ENCODE measurements around the gene PRKAR2A. TPM values are rescaled to one million over a fixed set of nuclear protein-coding genes. Genes with fewer than 3 reads are reported as not detected.

Gene PRKAR2A
- polyA plus RNA-seq, 1 of the 3 experiments (the other 2 are of a cell fraction) = 5.2 TPM

GRCh38 chr3:48759071-48759470 lies 88.6 kb downstream of the PRKAR2A start (continued):
- TF ChIP-seq, protein P1, sequence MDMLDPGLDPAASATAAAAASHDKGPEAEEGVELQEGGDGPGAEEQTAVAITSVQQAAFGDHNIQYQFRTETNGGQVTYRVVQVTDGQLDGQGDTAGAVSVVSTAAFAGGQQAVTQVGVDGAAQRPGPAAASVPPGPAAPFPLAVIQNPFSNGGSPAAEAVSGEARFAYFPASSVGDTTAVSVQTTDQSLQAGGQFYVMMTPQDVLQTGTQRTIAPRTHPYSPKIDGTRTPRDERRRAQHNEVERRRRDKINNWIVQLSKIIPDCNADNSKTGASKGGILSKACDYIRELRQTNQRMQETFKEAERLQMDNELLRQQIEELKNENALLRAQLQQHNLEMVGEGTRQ (IDR thresholded peaks at IDR 0.05; ENCODE audit: borderline replicate concordance, low read depth, low read length) = no peak
- no peak for TF ChIP-seq FOXJ3 (CRISPR knock-in tag; IDR thresholded peaks at IDR 0.05)

- ChIA-PET CTCF (interaction anchor here (1.3 to 2.6 kb wide), 2 partner anchors 14 to 17 kb away, joined by 4 to 11 read pairs; no protein-coding TSS in a partner anchor), POLR2A (interaction anchor here (0.5 kb wide), 1 partner anchor 26 kb away, joined by 5 read pairs; no protein-coding TSS in a partner anchor)
- no peak overlapping the region for H3K4me3 ChIP-seq (ENCODE audit: low read depth in 2 of 2, low read length in 1 of 2)
- H3K79me2 ChIP-seq (ENCODE audit: insufficient read depth) = no peaks in the 10 kb centered on the region
- DNase-seq = no peak
- TF ChIP-seq MEF2A (IDR thresholded peaks at IDR 0.05; ENCODE audit: borderline replicate concordance, low read depth) (no peak), TEAD4 (IDR thresholded peaks at IDR 0.05; ENCODE audit: borderline replicate concordance, insufficient read depth) (no peak), RFX5 (IDR thresholded peaks at IDR 0.05; ENCODE audit: low read length) (no peak), FOXM1 (IDR thresholded peaks at IDR 0.05; ENCODE audit: low read depth) (no peak), NRF1 (IDR thresholded peaks at IDR 0.05; ENCODE audit: low read depth, low read length) (no peak), FOSL2 (IDR thresholded peaks at IDR 0.05; ENCODE audit: borderline replicate concordance, low read depth) (no peak), SIN3A (IDR thresholded peaks at IDR 0.05; ENCODE audit: borderline replicate concordance, low read depth, low read length) (no peak), CHD2 (IDR thresholded peaks at IDR 0.05; ENCODE audit: low read length, partially characterized antibody) (no peak), IRF3 (IDR thresholded peaks at IDR 0.05; ENCODE audit: low read depth, low read length) (no peak), RCOR1 (IDR thresholded peaks at IDR 0.05; ENCODE audit: low read length) (no peak)
- TF ChIP-seq, protein P1 (IDR thresholded peaks at IDR 0.05; ENCODE audit: borderline replicate concordance, low read depth, low read length) = no peak
- no peaks in the 10 kb centered on the region for H3K27me3 ChIP-seq (ENCODE audit: insufficient read depth)
- H3K36me3 ChIP-seq (replicated peaks in 1 of 2; ENCODE audit: control insufficient read depth in 1 of 2, insufficient read depth in 2 of 2, low read length in 1 of 2) = peaks cover 3 to 19% of the 10 kb centered on the region in 2 experiments
- H3K27ac ChIP-seq (ENCODE audit: low read depth in 2 of 2, low read length in 1 of 2) = no peak overlapping the region
- H4K20me1 ChIP-seq (ENCODE audit: insufficient read depth) = no peaks in the 10 kb centered on the region
- 93% methylated on average over 5 of the region's 5 CpGs for WGBS (ENCODE audit: low lambda C conversion rate)
- H2AFZ ChIP-seq (ENCODE audit: low read depth) = no peak overlapping the region
- no peaks in the 10 kb centered on the region for H3K4me1 ChIP-seq (ENCODE audit: control insufficient read depth in 1 of 2, insufficient read depth in 2 of 2, low read depth in 1 of 2, low read length in 1 of 2)
- no peaks in the 10 kb centered on the region for H3K9me2 ChIP-seq
- H3F3A ChIP-seq (replicated peaks; ENCODE audit: insufficient read depth) = no peaks in the 10 kb centered on the region
- H3K9me3 ChIP-seq = no peaks in the 10 kb centered on the region
- H3K9ac ChIP-seq = no peak overlapping the region
- no peak overlapping the region for H3K4me2 ChIP-seq
These were observed 91.0 kb downstream of the PRKAR2A start for GRCh38 chr3:48756640-48757039.

GRCh38 chr3:48750856-48751255 lies 96.8 kb downstream of the PRKAR2A start:
- Histone ChIP-seq H3K9me3 (no peaks in the 10 kb centered on the region), H3K9ac (no peak overlapping the region), H3K4me2 (no peak overlapping the region), H2AFZ (ENCODE audit: low read depth) (no peak overlapping the region), H4K20me1 (ENCODE audit: insufficient read depth) (no peaks in the 10 kb centered on the region), H3K36me3 (replicated peaks in 1 of 2; ENCODE audit: control insufficient read depth in 1 of 2, insufficient read depth in 2 of 2, low read length in 1 of 2) (peaks cover 16 to 23% of the 10 kb centered on the region in 2 experiments), H3K4me1 (ENCODE audit: control insufficient read depth in 1 of 2, insufficient read depth in 2 of 2, low read depth in 1 of 2, low read length in 1 of 2) (no peaks in the 10 kb centered on the region), H3K9me2 (no peaks in the 10 kb centered on the region), H3K79me2 (ENCODE audit: insufficient read depth) (no peaks in the 10 kb centered on the region), H3F3A (replicated peaks; ENCODE audit: insufficient read depth) (peaks cover 5% of the 10 kb centered on the region), H3K27me3 (ENCODE audit: insufficient read depth) (no peaks in the 10 kb centered on the region), H3K4me3 (ENCODE audit: low read depth in 2 of 2, low read length in 1 of 2) (no peak overlapping the region), H3K27ac (ENCODE audit: low read depth in 2 of 2, low read length in 1 of 2) (no peak overlapping the region)
- 100% methylated on average over 1 of the region's 1 CpG for WGBS (ENCODE audit: low lambda C conversion rate)
- no peak for DNase-seq
- CTCF ChIA-PET = interaction anchor here (4.6 kb wide), 1 partner anchor 12 kb away, joined by 29 read pairs; no protein-coding TSS in a partner anchor
- TF ChIP-seq NFIC (IDR thresholded peaks at IDR 0.05; ENCODE audit: borderline replicate concordance) = no peak
- no peak for TF ChIP-seq TCF12 (IDR thresholded peaks at IDR 0.05)
- TF ChIP-seq RFX5 (IDR thresholded peaks at IDR 0.05; ENCODE audit: low read length) = no peak
- TF ChIP-seq RXRA (IDR thresholded peaks at IDR 0.05; ENCODE audit: borderline replicate concordance, low read depth) = no peak
- TF ChIP-seq GABPA (IDR thresholded peaks at IDR 0.05; ENCODE audit: low read depth) = no peak
- TF ChIP-seq JUND (IDR thresholded peaks at IDR 0.05) = no peak
- POLR2A ChIA-PET = no interaction called here
